NCI-H82 treated with DMSO at 0.1 percent for 48 hours (cell line): Measurements from ENCODE around the gene ARHGAP21.

Experiments
- DNase-seq: peaks from one replicate; lab custom pipeline; 2025; ENCODE audit not compliant: unreplicated experiment; lab: John Stamatoyannopoulos, UW

The ARHGAP21 gene

DNA sequence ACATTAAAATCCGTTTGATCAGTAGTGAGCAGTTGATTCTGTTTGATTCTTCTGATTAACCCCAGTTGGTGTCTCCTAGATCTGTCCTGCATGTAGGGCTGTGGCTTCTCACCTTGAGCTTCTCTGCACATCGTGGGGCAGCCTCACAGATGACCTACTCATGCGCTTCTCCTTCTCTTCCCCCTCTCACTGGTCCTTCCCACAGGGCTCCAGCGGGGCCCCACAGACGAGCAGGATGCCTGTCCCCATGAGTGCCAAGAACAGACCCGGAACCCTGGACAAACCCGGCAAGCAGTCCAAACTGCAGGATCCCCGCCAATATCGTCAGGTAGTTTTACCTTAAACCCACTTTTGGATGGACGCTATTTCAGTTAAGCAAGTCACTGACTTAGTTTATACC lies 178.9 kb downstream of the ARHGAP21 start:
- no peak for DNase-seq

DNA sequence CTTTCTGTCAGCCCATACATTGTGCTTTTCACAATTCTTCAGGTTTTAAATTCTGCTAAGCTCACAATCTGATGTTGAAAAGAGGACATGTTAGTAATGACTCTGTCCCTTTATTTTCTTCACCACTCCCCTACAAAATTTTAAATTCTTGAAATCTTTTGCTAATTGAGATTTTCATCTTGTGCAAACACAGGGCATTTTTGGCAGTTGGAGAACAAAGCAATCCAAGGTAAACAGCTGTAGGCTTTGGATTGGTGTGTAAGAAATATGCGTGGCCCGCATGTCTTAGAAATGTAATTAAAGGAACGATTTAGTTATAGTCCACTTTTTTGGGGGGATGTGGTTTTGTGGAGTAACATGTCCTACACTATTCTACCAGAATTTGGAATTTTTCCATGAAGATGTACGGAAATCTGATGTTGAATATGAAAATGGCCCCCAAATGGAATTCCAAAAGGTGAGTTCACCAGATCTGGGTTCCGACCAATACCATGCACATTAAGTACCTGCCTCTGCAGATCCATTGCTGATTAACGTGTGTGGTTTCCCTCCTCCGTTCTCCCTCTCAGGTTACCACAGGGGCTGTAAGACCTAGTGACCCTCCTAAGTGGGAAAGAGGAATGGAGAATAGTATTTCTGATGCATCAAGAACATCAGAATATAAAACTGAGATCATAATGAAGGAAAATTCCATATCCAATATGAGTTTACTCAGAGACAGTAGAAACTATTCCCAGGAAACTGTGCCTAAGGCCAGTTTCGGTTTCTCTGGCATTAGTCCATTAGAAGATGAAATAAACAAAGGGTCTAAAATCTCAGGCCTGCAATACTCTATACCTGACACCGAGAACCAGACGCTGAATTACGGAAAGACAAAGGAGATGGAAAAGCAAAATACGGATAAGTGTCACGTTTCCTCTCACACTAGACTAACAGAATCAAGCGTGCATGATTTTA lies 181.1 kb downstream of the ARHGAP21 start:
- no peak for DNase-seq

DNA sequence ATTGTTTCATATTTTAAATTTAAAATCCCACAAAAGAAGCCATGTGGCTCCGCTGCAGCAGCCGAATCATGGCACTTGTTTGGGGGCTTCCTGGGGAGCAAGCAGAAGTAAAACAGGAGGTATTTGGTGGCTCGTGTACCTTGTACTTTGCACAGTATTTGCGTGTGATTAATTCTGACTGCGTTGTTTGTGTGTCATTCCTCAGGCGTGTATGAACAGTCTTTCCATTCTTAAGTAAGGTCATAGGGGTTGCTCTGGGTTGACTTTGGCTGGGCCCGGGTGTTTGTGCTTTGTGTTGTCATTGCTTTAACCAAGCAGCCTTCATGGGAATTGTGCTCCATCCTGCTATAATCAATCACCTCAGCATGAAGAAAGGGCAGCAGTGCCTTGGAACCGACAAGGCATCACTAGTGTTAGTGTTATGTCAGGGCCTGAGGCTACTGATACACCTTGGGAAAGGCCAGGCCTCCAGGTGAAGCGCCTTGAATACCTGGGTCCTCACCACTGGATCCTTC lies 182.4 kb downstream of the ARHGAP21 start:
- no peak for DNase-seq

DNA sequence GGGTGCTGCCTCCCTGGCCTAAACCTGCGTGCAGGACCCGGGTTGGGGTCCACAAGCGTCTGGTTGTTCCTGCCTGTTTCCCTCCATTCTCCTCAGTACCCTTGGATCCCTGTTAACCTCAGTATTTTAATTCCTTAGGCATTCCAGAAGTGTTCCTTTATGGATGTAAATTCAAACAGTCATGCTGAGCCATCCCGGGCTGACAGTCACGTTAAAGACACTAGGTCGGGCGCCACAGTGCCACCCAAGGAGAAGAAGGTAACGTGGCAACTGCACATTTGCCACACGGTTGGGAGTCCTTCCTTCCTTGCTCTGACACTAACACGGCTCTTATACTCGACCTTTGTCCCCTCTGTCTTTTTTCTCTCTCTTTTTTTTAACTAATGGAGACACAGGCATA lies 187.1 kb downstream of the ARHGAP21 start:
- DNase-seq = no peak

DNA sequence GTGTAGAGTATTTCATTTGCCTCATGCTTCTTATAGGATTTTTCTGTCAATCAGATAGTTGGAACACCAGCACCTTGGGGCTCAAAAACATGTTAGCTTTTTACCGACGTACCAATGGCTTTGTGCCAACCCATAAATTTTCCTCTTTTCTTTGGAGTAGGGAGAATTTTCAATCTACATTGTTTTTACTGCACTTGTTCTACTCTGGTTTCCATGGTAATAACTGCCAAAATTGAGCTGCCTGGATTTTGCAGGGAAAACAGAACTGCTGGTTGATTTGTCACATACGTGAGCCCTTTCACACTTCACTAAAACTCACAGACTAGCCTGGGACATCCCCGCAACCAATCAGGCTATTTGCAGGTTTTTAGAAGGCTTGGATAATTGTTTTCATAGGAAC lies 189.7 kb downstream of the ARHGAP21 start:
- no peak for DNase-seq
